Fibroblast of the conjunctiva (primary cell): ENCODE data around the gene ZNF695.
"Not testable (repeated sequence)": the region's sequence is repeated elsewhere in the genome, so short reads cannot be mapped to it uniquely, and the experiment has no call there.

Experiments used
- DNase-seq: peaks from one replicate; pipeline ENCODE4 v3.0.0-alpha.2; 2010; ENCODE audit warnings: low read depth

ZNF695 gene

GRCh38 chr1:247007511-247008405 lies at the start of gene ZNF695:
Gene ZNF695 (minus strand): TSS chr1:247008057. CDS start chr1:247007908, 149 bp downstream.
- peak; percentile 87 for DNase-seq

DNA sequence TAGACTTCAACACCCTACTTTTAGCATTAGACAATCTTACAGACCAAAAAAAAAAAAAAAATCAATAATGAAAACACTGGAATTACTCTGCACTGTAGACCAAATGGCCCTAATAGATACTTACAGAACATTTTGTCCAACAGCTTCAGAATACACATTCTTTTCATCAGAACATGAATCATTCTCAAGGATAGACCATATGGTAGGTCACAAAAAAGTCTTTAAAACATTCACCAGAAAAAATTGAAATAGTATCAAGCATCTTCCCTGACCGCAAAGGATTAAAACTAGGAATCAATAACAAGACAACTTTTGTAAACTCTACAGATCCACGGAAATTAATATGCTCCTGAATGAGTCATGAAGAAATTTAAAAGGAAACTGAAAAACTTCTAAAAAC lies 48.2 kb upstream of the ZNF695 start:
- no peak for DNase-seq

GRCh38 chr1:247054992-247055415 lies 47.1 kb upstream of the ZNF695 start:
- DNase-seq, result no peak

- no peak for DNase-seq
These were observed 39.8 kb upstream of the ZNF695 start for GRCh38 chr1:247047702-247048101.

DNA sequence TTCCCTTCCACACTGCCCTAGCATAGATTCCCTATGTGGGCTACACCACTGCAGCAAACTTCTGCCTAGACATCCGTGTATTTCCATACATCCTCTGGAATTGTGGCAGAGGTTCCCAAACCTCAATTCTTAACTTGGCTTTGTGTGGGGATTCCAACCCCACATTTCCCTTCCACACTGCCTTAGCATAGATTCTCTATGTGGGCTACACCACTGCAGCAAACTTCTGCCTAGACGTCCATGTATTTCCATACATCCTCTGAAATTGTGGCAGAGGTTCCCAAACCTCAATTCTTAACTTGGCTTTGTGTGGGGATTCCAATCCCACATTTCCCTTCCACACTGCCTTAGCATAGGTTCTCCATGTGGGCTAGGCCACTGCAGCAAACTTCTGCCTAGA lies 39.4 kb upstream of the ZNF695 start:
- DNase-seq, result no peak

- no peak for DNase-seq
These were observed 35.5 kb upstream of the ZNF695 start for GRCh38 chr1:247043406-247043805.

DNA sequence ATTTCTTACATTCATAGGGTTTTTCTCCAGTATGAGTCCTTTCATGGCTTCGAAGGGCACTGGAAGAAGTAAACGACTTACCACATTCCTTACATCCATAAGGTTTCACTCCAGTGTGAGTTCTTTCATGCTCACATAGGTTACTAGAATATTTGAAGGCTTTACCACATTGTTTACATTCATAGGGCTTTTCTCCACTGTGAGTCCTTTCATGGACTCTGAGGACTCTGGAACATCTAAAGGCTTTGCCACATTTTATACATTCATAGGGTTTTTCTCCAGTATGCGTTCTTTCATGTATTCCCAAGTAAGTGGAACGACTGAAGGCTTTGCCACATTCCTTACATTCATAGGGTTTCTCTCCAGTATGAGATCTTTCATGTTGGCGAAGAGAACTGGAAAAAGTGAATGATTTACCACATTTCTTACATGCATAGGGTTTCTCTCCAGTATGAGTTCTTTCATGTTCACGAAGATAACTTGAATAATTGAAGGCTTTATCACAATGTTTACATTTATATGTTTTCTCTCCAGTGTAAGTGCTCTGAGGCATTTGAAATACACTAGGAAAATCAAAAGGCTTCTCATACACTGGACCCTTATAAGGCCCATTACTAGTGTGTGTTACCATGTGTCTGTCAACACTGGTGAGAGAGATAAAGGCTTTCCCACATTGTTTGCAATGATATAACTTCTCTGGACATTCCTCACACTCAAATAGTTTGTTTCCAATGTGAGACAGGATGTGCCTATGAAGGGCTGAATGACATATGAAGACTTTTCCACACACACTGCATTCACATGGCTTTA lies 29.9 kb upstream of the ZNF695 start:
- no peak for DNase-seq

GRCh38 chr1:247032306-247032705 lies 24.4 kb upstream of the ZNF695 start:
- DNase-seq, result not testable (repeated sequence)

DNA sequence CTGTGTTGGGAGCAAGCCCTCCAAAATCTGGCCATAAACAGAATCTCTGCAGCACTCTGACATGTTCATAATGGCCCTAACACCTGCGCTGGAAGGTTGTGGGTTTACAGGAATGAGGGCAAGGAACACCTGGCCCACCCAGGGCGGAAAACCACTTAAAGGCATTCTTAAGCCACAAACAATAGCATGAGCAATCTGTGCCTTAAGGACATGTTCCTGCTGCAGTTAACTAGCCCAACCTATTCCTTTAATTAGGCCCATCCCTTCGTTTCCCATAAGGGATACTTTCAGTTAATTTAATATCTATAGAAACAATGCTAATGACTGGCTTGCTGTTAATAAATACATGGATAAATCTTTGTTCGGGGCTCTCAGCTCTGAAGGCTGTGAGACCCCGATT lies 16.8 kb upstream of the ZNF695 start:
- DNase-seq, result not testable (repeated sequence)

DNA sequence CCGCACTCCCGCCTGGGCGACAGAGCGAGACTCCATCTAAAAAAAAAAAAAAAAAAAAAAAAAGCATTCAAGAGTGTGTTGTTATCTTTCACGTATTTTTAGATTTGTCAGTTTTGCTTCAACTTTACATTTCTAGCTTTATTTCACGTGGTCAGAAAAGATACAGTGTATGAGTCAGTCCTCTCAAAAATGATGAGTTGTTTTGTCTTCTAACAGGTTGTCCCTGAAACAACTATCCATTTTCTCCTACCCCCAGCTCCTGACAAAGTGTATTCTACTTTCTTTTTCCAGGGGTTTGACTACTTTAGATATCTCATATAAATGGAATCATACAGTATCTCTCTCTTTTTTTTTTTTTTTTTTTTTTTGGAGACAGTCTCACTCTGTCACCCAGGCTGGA lies 5.5 kb upstream of the ZNF695 start:
- no peak for DNase-seq

DNA sequence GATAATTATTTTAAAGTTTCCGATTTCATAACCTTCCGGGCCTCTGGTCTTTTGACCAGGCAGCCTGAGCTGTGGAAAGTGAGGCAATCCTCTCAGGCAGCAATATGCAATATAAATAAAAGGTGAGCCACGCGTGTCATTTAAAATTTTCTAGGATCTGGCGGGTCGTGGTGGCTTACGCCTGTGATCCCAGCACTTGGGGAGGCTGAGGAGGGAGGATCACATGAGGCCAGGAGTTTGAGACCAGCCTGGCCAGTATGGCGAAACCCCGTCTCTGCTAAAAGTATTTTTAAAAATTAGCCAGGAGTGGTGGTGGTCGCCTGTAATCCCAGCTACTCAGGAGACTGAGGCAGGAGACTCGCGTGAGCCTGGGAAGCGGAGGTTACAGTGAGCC lies 546 bp upstream of the ZNF695 start:
- DNase-seq, result no peak

DNA sequence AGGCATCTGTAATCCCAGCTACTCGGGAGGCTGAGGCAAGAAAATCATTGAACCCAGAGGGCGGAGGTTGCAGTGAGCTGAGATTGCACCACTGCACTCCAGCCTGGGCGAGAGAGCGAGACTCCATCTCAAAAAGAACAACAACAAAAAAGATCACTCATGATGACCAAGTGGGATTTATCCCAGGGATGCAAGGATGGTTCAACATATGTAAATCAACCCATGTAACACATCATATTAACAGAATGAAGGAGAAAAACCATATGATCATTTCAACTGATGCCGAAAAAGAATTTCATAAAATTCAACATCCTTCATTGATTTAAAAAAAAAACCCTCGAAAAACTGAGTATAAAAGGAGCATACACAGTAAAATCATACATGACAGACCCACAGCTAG lies 3.8 kb downstream of the ZNF695 start:
- DNase-seq, result not testable (repeated sequence)

GRCh38 chr1:246989901-246990300 lies 18.0 kb downstream of the ZNF695 start:
- DNase-seq, result no peak

DNA sequence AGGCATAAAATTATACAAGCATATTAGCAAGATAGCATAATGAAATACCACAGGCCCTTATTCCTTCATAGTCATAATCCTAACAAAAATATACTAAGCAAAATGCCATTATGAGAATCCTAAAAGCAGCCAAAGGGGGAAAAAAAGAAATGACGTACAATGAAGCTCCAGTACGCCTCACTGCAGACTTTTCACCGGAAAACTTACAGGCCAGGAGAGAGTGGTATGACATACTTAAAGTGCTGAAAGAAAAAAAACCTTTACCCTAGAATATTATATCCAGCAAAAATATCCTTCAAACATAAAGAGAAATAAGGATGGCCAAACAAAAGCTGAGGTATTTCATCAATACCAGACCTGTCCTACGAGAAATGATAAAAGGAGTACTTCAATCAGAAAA lies 19.5 kb downstream of the ZNF695 start:
- no peak for DNase-seq

DNA sequence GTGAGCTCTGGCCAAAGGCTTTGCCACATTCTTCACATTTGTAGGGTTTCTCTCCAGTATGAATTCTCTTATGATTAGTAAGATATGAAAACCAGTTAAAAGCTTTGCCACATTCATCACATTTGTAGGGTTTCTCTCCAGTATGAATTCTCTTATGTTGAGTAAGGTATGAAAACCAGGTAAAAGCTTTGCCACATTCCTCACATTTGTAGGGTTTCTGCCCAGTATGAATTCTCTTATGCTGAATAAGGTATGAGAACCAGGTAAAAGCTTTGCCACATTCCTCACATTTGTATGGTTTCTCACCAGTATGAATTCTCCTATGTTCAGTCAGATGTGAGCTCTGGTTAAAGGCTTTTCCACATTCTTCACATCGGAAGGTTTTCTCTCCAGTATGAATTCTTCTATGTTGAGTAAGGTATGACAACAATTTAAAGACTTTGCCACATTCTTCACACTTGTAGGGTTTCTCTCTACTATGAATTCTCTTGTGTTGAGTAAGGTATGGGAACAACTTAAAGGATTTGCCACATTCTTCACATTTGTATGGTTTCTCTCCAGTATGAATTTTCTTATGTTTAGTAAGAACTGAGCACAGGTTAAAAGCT lies 20.7 kb downstream of the ZNF695 start:
- no peak for DNase-seq

- no peak for DNase-seq
These were observed 29.1 kb downstream of the ZNF695 start for GRCh38 chr1:246978785-246979184.

DNA sequence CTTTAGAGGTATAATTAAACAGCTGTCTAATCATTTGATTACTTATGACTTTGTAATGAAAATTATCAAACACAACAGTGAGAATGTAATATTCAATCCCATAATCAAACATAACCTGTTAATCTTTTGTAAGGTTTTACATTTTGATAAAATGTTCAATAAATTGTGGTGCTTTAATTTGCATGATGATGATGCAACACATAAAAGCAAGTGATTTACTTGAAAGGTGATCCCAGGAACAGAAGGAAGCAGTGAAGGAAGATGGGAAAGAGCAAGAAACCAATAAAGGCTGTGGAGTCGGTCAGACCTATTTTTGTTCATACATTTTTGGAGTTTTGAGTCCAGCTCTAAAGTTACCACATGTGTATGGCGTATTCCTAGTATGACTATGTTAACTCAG lies 29.6 kb downstream of the ZNF695 start:
- no peak for DNase-seq

- DNase-seq, result no peak
These were observed 35.9 kb downstream of the ZNF695 start for GRCh38 chr1:246971969-246972368.

DNA sequence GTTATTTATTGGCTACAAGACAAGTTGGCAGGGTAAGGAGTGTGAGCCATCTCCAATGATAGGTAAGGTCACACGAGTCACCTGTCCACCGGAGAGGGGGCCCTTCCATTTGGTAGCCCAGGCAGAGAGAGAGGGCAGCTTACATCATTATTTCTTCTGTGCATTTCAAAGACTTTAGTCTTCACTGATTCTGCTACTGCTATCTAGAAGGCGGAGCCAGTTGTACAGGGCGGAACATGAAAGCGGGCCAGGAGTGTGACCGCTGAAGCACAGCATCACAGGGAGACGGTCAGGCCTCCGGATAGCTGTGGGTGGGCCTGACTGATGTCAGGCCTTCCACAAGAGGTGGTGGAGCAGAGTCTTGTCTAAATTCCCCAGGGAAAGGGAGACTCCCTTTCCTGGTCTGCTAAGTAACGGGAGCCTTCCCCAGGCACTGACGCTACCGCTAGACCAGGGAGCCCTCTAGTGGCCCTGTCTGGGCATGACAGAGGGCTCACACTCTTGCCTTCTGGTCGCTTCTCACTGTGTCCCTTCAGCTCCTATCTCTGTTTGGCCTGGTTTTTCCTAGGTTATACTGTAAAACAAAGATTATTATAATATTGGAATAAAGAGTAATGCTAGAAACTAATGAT lies 36.7 kb downstream of the ZNF695 start:
- DNase-seq, result no peak

GRCh38 chr1:246969621-246970020 lies 38.2 kb downstream of the ZNF695 start:
- DNase-seq, result no peak

DNA sequence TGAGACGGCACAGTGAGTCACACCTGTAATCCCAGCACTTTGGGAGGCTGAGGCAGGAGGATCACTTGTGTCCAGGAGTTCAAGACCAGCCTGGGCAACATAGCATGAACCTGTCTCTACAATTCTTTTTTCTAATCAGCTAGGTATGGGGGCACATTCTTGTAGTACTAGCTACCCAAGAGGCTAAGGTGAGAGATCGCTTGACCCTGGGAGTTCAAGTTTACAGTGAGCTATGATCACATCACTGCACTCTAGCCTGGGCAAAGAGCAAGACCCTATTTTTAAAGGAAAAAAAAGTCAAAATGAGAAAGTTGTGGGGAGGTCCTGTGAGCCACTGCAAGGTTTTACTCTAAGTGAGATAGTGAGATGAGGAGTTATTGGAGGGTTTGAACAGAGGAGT lies 41.4 kb downstream of the ZNF695 start:
- DNase-seq, result no peak
